ENCODE results near the gene PRRT1.

DNA sequence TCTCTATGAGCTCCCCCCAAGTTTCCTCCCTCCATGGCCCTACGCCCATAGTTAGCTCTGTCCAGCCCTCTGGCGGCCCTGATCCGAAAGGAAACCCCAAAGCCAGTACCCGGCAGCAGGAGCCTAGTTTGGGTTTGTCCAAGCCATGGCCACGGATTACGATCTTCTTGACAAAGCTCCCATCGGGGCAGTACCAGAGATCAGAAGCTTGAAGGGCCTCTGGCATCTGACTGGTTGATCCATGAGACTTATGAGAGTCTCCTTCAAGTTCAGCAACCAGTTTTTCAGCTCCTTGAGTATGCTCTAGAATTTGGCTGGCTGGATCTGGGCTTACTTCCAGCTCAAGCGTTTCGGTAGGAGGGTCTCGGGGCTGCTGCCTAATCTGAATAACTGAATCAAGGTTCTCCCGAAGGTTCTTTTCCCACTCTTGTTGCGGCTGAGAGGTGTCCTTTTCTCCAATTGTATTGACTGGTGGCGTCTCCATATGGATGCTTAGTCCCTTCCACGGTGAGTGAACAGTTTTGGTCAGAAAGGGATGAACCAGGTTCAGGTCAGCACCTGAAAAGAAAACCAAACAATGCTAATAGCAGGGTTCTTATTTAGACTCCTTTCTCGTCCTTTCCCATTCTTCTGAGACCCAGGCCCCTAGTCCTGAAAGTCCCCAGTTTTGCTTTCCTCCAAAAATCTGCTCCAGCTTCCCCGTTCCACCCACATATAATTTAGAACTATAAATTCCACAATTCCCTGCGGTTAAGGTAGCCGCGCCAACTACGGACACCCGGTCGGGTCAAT, 22.2 kb downstream of the PRRT1 start:
- TF ChIP-seq, protein P1, sequence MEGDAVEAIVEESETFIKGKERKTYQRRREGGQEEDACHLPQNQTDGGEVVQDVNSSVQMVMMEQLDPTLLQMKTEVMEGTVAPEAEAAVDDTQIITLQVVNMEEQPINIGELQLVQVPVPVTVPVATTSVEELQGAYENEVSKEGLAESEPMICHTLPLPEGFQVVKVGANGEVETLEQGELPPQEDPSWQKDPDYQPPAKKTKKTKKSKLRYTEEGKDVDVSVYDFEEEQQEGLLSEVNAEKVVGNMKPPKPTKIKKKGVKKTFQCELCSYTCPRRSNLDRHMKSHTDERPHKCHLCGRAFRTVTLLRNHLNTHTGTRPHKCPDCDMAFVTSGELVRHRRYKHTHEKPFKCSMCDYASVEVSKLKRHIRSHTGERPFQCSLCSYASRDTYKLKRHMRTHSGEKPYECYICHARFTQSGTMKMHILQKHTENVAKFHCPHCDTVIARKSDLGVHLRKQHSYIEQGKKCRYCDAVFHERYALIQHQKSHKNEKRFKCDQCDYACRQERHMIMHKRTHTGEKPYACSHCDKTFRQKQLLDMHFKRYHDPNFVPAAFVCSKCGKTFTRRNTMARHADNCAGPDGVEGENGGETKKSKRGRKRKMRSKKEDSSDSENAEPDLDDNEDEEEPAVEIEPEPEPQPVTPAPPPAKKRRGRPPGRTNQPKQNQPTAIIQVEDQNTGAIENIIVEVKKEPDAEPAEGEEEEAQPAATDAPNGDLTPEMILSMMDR (conservative IDR thresholded peaks at IDR 0.05), result no peak
- TF ChIP-seq EZH2 (IDR thresholded peaks at IDR 0.05; ENCODE audit: low read depth), result no peak

Measured in PC-9 (cell line).